Kidney (tissue), 14 donors: ENCODE results near the gene DNAH6. TPM values are rescaled to one million over a fixed set of nuclear protein-coding genes. Genes with fewer than 3 reads are reported as not detected.

Experiments used
- DNase-seq, 5 donors: peaks; one replicate each; pipeline ENCODE4 v3.0.0-alpha.2; 2013 to 2020
- FAIRE-seq: peaks from 2 replicates; lab custom pipeline; 2012; peaks lifted over from hg19 to GRCh38; lab: Jason Lieb, UNC
- H3K27ac ChIP-seq, 2 donors: one replicate each; pipeline ENCODE4 v1.7.0; 2013; ENCODE audit warnings: low read depth in 2 of 2, low read length in 2 of 2, inconsistent platforms in 1 of 2
- H3K27me3 ChIP-seq: one replicate; pipeline ENCODE4 v1.7.1; 2013; ENCODE audit warnings: low read length, inconsistent platforms; ENCODE audit not compliant: control insufficient read depth, insufficient read depth
- H3K36me3 ChIP-seq, 3 donors: one replicate each; pipeline versions ENCODE4 v1.7.0 to v1.7.1; 2013; ENCODE audit warnings: low read length in 3 of 3, control low read depth in 1 of 3, inconsistent platforms in 1 of 3; ENCODE audit not compliant: insufficient read depth in 3 of 3, control insufficient read depth in 2 of 3
- H3K4me1 ChIP-seq, 3 donors: one replicate each; pipeline versions ENCODE4 v1.7.0 to v1.7.1; 2013; ENCODE audit warnings: low read length in 3 of 3, inconsistent platforms in 1 of 3, low read depth in 1 of 3; ENCODE audit not compliant: control insufficient read depth in 2 of 3, insufficient read depth in 2 of 3
- H3K4me3 ChIP-seq, 3 donors: one replicate each; pipeline versions ENCODE4 v1.7.0 to v1.8.1; 2013; ENCODE audit warnings: low read length in 3 of 3, control low read depth in 1 of 3, inconsistent platforms in 1 of 3
- H3K9ac ChIP-seq, 3 donors: one replicate each; pipeline versions ENCODE4 v1.7.0 to v1.7.1; 2013; ENCODE audit warnings: low read length in 3 of 3, control low read depth in 1 of 3, inconsistent platforms in 1 of 3
- H3K9me3 ChIP-seq, 3 donors: one replicate each; pipeline versions ENCODE4 v1.7.0 to v1.7.1; 2013; ENCODE audit warnings: low read length in 3 of 3, control low read depth in 1 of 3, inconsistent platforms in 1 of 3; ENCODE audit not compliant: control insufficient read depth in 2 of 3, insufficient read depth in 1 of 3
- intact Hi-C: fragments of 100-400 bp; cut with DNase I; formaldehyde crosslinking; loops from one replicate; pipeline ENCODE4 v1.11.1; 2022
- polyA plus RNA-seq: library from polyadenylated mRNA; stranded (reverse); fragments of 350-450 nt; fragmentation: Illumina TruSeq; extraction: RNeasy Lipid Tissue Mini Kit (QIAGEN cat#74804); gene quantifications from one replicate; pipeline ENCODE4 v1.2.3, GENCODE V29; 2014; ENCODE audit warnings: low read depth, low replicate concordance; ENCODE audit not compliant: insufficient read depth
- total RNA-seq: library from RNA; stranded (reverse); fragmentation: NEBNext Ultra II Directional; extraction: Animal tissue kit (Norgen Biotek cat#: 25700); gene quantifications from one replicate; pipeline ENCODE4 v1.2.1, GENCODE V29; 2021
- TF ChIP-seq, protein P1 (sequence below): IDR thresholded peaks from 3 replicates; pipeline ENCODE4 v1.5.1; 2012; ENCODE audit warnings: mild to moderate bottlenecking, moderate library complexity, borderline replicate concordance; ENCODE audit not compliant: insufficient read depth; ENCODE audit errors: extremely low read depth
- donor health status: control.
- donor health status: control.
- donor health status: control.
- donor health status: control.
- donor health status: control.
- donor health status: DM: yes; HTN: yes; CAD: no.
- donor health status: Normal renal cell carcinoma (clear cell type).

DNAH6 gene
- total and polyA plus RNA-seq, 2 donors from 2014 or later, result 0.34 to 4.6 TPM

DNA sequence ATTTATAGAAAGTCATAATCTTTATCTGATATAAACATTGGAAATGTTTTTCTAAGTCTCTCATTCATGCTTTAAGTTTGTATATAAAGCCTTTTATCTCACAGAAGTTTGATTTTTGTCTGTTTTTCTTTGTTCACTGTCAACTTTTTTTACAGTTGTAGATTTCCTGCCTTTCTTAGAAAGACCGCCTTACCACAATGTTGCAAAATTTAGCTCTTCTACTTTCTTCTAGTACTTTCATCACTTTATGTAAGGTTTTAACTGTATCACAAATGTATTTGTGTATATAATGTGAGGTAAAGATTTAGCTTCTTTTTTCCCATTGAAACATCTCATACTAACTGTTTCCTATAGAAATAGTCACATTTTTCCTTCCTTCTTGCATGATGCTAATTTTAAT, 136.1 kb downstream of the DNAH6 start:
- Histone ChIP-seq H3K9me3 (no peaks in the 10 kb centered on the region), H3K4me3 (no peak overlapping the region), H3K4me1 (no peaks in the 10 kb centered on the region), H3K27me3 (no peaks in the 10 kb centered on the region), H3K36me3 (no peaks in the 10 kb centered on the region), H3K9ac (no peak overlapping the region), H3K27ac (no peak overlapping the region)
- FAIRE-seq, result no peak
- TF ChIP-seq, protein P1, sequence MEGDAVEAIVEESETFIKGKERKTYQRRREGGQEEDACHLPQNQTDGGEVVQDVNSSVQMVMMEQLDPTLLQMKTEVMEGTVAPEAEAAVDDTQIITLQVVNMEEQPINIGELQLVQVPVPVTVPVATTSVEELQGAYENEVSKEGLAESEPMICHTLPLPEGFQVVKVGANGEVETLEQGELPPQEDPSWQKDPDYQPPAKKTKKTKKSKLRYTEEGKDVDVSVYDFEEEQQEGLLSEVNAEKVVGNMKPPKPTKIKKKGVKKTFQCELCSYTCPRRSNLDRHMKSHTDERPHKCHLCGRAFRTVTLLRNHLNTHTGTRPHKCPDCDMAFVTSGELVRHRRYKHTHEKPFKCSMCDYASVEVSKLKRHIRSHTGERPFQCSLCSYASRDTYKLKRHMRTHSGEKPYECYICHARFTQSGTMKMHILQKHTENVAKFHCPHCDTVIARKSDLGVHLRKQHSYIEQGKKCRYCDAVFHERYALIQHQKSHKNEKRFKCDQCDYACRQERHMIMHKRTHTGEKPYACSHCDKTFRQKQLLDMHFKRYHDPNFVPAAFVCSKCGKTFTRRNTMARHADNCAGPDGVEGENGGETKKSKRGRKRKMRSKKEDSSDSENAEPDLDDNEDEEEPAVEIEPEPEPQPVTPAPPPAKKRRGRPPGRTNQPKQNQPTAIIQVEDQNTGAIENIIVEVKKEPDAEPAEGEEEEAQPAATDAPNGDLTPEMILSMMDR, result no peak
- intact Hi-C loops, result no loop called here
- no peak for DNase-seq

DNA sequence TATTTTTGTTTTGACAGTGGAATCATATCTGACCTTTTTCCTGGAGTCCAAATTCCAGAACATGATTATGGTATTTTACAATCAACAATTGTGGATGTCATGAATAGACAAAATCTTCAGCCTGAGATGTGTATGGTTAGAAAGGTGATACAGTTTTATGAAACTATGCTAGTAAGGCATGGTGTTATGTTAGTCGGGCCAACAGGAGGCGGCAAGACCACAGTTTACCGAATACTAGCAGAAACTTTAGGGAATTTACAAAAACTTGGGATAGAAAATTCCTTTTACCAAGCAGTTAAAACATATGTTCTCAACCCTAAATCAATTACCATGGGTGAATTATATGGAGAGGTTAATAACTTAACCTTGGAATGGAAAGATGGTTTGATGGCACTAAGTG, 137.0 kb downstream of the DNAH6 start:
- TF ChIP-seq, protein P1, result no peak
- FAIRE-seq, result no peak
- Histone ChIP-seq H3K36me3 (no peaks in the 10 kb centered on the region), H3K27me3 (no peaks in the 10 kb centered on the region), H3K9ac (no peak overlapping the region), H3K27ac (no peak overlapping the region), H3K4me1 (no peaks in the 10 kb centered on the region), H3K9me3 (no peaks in the 10 kb centered on the region), H3K4me3 (no peak overlapping the region)
- DNase-seq, result no peak
- intact Hi-C loops, result no loop called here

DNA sequence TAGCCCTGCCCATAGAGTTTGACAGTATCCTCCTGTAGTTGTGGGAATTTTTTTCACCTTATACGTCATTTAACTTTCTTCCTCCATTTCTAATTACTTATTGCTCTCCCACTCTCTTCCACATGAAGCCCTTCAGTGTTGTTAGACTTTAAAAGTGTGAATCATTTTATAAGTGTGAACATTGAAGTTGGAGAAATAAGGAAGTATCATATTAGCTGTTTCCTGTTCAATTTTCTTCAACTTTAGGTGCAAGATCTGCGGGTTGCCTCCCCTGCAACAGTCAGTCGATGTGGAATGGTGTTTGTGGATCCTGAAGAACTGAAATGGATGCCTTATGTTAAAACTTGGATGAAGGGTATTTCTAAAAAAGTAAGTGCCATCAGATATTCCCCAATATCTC, 138.1 kb downstream of the DNAH6 start:
- Histone ChIP-seq H3K4me1 (no peaks in the 10 kb centered on the region), H3K36me3 (no peaks in the 10 kb centered on the region), H3K9me3 (no peaks in the 10 kb centered on the region), H3K4me3 (no peak overlapping the region), H3K27ac (no peak overlapping the region), H3K9ac (no peak overlapping the region), H3K27me3 (no peaks in the 10 kb centered on the region)
- TF ChIP-seq, protein P1, result no peak
- FAIRE-seq, result no peak
- intact Hi-C loops, result no loop called here
- no peak for DNase-seq

DNA sequence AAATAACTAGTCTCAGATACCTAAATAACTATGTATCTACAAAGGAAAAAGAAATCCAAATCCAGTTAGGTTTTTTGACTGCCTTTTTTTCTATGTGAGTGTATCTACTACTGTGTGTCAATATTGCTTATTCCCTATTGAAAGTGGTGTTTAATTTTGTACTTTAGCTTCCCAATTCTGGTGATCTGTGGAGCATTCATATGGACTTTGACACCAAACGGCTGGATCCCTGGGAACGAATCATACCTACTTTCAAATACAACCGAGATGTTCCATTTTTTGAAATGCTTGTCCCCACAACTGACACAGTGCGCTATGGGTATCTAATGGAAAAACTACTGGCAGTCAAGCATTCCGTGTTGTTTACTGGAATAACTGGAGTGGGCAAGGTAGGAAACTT, 152.8 kb downstream of the DNAH6 start:
- Histone ChIP-seq H3K27me3 (no peaks in the 10 kb centered on the region), H3K4me3 (no peak overlapping the region), H3K9me3 (no peaks in the 10 kb centered on the region), H3K4me1 (no peaks in the 10 kb centered on the region), H3K36me3 (peaks cover 0 to 3% (median 0%) of the 10 kb centered on the region in 3 donors), H3K27ac (no peak overlapping the region), H3K9ac (no peak overlapping the region)
- DNase-seq (no peak), FAIRE-seq (no peak)
- TF ChIP-seq, protein P1, result no peak
- intact Hi-C loops, result no loop called here
